Measurements from ENCODE around the gene FEM1B.

DNA sequence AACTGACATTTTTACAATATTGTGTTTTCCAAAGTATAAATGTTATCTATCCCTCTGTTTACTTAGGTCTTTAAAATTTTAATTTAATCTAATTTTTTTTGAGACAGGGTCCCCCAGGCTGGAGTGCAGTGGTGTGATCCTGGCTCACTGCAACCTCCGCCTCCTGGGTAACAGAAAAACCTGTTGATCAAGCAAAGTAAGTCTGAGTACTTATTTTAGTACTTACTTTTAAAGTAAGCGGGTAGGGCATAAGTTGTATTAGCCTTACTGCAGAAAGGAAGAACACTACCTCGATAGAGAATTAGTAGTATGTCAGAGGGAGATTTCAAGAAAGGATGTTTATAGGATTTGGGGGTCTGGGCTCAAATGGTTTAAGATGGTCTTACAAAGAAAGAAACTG, 11.9 kb upstream of the FEM1B start:
- TF ChIP-seq POLR2AphosphoS5 (IDR thresholded peaks at IDR 0.05; ENCODE audit: insufficient read depth, low read depth, low read length) (no peak), CTCF (IDR thresholded peaks at IDR 0.05; ENCODE audit: extremely low read depth in 1 of 2, insufficient read depth in 1 of 2, low read depth in 1 of 2, low read length in 2 of 2) (no peak), MAX (IDR thresholded peaks at IDR 0.05; ENCODE audit: insufficient read depth, insufficient read length) (no peak), JUN (IDR thresholded peaks at IDR 0.05; ENCODE audit: borderline replicate concordance, insufficient read depth, insufficient read length, low read depth) (no peak)
